WI38 (cell line): ENCODE measurements around the gene NACA.

Experiments used
- H3K4me3 ChIP-seq: 2 replicates; pipeline ENCODE4 v1.5.1; 2011; ENCODE audit warnings: low read depth, mild to moderate bottlenecking, control low read depth, low read length
- CTCF ChIP-seq: IDR thresholded peaks from 2 replicates; pipeline ENCODE4 v1.5.1; 2012; ENCODE audit warnings: low read depth, mild to moderate bottlenecking, control low read depth, low read length

Gene NACA

GRCh38 chr12:56723352-56723751 lies 1.7 kb downstream of the NACA start:
- no peak for TF ChIP-seq CTCF
- peak overlapping the region; percentile 100 for H3K4me3 ChIP-seq

GRCh38 chr12:56722832-56723231 lies 2.3 kb downstream of the NACA start:
- no peak for TF ChIP-seq CTCF
- peak overlapping the region; percentile 100; the same call in 1 of the 2 replicates for H3K4me3 ChIP-seq

GRCh38 chr12:56721721-56722120 lies 3.4 kb downstream of the NACA start:
- TF ChIP-seq CTCF = no peak
- no peak overlapping the region for H3K4me3 ChIP-seq

- H3K4me3 ChIP-seq = no peak overlapping the region
These were observed 3.9 kb downstream of the NACA start for GRCh38 chr12:56721216-56721615.

GRCh38 chr12:56720731-56721151 lies 4.4 kb downstream of the NACA start:
- TF ChIP-seq CTCF = no peak
- no peak overlapping the region for H3K4me3 ChIP-seq

More at GRCh38 chr12:56721216-56721615, 3.9 kb downstream of the NACA start:
- no peak for TF ChIP-seq CTCF

- no peak for TF ChIP-seq CTCF
- H3K4me3 ChIP-seq = no peak overlapping the region
These were observed 6.0 kb downstream of the NACA start for GRCh38 chr12:56719056-56719455.

GRCh38 chr12:56718636-56719035 lies 6.5 kb downstream of the NACA start:
- no peak overlapping the region for H3K4me3 ChIP-seq
- TF ChIP-seq CTCF = no peak
